GM21381 (cell line): ENCODE measurements around the gene CYB561D1.
"Not testable (repeated sequence)": the region's sequence is repeated elsewhere in the genome, so short reads cannot be mapped to it uniquely, and the experiment has no call there.

ENCODE experiments used
- ATAC-seq: cut with Tn5 transposase; IDR thresholded peaks from one replicate; pipeline ENCODE4 v1.9.1; 2021; ENCODE audit warnings: mild to moderate bottlenecking, moderate library complexity; ENCODE audit not compliant: unreplicated experiment

CYB561D1 gene, protein sequence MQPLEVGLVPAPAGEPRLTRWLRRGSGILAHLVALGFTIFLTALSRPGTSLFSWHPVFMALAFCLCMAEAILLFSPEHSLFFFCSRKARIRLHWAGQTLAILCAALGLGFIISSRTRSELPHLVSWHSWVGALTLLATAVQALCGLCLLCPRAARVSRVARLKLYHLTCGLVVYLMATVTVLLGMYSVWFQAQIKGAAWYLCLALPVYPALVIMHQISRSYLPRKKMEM

DNA sequence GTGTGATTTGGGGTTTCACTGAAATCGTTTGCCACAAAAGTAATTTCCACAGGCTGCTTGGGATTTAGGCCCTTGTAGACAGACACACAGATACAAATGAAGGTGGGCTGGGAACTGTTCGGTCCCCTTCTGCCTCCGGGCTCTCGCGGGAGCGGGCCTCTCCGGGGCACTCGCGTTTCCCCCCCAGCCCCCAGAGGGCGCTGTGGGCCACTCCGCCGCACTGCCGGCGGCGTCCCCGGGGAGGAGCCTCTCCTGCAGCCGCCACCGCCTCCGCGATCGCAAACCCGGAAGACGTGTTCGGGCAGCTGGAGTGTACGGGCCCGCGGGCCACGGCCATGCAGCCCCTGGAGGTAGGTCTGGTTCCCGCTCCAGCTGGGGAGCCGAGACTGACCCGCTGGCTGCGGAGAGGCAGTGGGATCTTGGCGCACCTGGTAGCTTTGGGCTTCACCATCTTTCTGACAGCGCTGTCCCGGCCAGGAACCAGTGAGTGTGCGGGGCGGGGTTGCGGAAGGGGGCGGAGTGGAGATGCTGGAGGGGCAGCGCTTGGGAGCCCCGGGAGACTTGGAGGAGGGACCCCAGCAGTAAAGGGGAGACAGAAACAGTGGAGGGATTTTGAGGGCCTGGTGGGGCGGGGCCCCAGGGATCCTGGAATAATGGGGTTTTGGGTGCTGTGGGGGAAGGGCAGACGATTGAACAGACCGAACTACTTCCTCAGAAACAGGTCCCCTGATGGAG, at the start of gene CYB561D1:
Gene CYB561D1 (plus strand): TSS at position 290 of the 735 bp plus-strand sequence. CDS start 46 bp downstream, at position 336.
- ATAC-seq, result peak; percentile 88

DNA sequence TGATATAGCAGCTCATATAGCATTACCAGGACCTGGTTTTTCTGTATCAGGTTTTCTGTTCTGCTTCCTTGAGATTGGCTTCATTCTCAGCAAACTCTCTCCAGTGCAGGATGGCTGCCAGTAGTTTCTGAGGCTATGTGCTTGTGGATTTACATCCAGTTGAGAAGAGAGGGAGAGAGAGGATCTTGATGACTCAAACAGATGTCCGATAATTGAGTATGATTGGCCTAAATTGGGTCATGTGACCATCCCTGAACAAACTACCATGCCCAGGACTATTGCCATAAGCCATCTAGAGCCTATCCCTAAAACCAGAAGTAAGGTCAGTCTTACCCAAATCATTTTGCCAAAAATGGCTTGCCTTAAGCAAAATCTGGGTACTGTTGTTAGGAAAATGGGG, 49.5 kb upstream of the CYB561D1 start:
- no peak for ATAC-seq

DNA sequence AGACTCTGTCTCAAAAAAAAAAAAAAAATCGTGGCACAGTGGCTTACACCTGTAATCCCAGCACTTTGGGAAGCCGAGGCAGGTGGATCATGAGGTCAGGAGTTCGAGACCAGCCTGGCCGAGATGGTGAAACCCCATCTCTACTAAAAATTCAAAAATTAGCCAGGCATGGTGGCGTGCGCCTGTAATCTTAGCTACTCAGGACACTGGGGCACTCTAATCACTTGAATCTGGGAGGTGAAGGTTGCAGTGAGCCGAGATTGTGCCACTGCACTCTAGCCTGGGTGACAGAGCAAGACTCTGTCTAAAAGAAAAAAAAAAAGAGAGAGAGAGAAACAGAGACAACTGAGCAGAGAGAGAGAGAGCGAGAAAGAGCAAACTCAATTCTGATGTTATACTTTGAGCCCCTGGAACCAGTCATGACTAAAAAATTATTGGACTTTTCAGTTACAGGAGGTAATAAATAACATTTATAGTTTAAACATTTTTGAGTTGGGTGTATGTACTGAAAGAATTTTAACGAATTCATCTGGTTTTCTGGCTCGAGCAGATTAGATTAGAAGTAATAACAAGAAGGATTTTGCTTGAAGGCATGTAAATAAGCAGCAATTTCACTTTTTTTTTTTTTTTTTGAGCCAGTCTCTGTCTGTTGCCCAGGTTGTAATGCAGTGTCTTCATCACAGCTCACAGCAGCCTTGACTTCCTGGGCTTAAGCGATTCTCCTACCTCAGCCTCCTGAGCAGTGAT, 47.8 kb upstream of the CYB561D1 start:
- not testable (repeated sequence) for ATAC-seq

DNA sequence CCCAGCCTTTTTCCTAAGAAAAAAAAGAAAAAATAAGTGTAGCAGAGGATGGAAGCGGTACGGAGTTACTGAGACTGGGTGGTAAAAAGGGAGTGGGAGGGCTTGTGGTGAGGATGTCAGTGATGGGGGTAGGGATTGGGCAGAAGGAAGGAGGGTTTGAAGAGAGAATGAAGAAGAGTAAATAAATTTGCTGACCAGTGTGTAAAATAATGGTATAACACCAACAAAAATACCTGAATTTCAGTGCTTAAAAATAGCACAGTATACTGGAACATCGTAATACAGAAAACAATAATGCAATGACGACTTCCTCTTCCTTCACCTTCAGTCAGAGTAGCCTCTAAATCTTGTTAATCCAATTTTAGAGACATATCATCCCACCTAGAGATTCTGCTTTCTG, 46.4 kb upstream of the CYB561D1 start:
- no peak for ATAC-seq

DNA sequence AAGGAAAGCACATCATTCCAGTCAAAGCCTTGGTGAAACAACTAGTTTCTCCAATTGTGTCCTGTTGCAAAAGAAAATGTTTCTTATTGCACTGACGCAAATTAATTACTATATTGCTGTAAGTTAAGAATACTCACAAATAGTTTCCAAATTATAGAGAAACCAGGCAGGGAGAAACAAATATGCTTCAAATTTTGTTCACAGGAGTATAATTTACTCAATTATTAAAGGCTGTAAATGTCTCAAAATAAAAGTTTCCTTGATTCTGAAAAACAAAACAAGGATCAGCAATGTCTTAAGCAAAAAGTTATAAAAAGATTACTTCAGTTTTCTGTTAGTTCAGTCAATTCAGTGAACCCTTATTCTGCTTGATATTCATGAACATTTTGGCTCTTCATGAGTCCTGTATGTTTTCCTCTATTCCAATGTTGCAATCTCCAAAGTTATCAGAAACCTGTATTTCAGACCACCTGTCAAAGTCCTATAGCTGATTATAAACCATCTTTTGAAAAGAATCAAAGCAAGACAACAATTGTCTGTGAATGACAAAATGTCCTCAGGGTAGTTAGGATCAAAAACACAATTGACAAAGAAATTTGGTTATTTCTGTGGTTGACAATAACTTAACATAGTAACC, 39.3 kb upstream of the CYB561D1 start:
- no peak for ATAC-seq

DNA sequence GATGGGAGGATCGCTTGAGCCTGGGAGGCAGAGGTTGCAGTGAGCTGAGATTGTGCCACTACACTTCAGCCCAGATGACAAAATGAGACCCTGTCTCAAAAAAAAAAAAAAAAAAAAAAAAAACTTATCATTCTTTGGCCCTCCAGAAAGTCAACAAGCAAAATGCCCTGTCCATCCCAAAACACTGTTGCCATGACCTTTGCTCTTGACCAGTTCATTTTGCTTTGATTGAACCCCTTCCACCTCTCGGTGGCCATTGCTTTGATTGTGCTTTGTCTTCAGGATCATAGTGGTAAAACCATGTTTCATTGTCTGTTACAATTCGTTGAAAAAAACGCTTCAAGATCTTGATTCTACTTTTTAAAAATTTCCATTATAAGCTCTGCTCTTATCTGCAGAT, 36.1 kb upstream of the CYB561D1 start:
- ATAC-seq, result no peak

DNA sequence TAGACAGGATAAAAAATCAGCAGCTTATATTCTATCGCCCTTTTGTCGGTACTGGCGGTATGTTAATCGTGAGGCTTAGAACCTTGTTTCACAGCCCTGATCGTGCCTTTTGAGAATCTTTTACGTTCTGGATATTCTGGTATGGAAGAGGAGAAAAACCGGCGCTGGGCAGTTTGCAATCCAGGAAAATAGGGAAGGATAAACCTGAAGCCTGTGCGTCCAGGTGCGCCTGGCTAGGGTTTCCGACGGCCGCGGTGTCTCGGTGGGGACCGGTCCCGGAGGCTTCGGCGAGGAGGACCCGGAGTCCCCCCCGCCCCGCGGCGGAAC, 27.8 kb upstream of the CYB561D1 start:
- no peak for ATAC-seq

DNA sequence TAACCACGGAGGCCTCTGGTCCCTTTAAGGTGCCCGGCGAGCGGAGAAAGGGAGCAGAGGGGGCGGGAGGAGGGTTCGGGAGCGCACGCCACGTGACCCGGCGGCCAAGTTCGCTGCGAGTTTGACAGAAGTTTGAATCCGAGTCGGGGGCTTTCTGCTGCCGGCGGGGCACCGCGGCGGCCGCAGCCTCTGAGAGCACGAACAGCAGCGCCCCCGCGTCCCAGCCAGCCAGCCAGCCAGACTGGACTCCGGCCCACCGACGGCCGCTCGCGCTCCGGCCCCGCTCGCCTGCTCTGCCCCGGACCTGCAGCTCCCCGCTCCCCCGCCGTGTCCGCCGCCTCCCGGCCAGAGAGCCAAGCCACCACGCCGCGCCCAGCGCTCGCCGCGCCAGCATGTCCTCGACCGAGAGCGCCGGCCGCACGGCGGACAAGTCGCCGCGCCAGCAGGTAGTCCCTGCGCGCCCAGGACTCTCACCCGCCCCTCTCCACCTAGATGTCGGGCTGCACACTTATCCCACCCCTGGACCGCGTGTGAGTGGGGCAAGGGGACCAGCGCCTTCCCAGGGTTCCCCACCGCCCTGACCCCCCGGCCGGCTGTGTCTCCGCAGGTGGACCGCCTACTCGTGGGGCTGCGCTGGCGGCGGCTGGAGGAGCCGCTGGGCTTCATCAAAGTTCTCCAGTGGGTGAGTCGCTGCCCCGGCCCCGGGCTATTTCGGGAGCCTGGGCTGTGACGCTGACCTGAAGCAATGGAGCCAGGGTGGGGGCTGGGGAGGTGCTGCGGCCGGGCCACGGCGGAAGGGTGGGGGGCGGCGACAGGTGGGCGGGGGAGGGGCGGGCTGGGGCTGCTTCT, 27.2 kb upstream of the CYB561D1 start, which contains the start of gene SYPL2:
Gene SYPL2 (plus strand): TSS at position 95 of the 849 bp plus-strand sequence. CDS start 298 bp downstream, at position 393.
- ATAC-seq, result no peak

DNA sequence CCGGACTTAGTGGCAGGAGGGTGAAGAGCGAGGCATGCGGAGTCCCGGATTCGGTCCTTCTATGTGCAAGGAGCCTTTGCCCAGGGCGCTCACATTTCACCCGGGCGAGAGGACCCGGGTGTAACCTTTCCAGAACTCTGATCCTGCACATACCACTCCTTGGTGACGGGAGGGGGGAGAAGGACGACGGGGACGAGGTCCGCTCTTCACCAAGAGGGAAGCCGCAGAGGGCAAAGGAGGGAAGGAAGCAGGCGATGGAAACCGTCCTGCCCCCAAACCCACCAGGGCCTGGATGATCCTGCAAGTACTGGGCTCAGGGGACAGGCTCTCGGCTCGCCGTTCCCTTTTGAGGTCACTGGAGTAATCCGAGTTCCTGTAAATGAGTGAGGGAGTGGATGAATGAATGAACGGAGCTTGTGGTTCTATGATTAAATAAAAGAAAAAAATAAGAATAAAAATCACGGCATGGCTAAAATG, 26.6 kb upstream of the CYB561D1 start:
- ATAC-seq, result no peak

DNA sequence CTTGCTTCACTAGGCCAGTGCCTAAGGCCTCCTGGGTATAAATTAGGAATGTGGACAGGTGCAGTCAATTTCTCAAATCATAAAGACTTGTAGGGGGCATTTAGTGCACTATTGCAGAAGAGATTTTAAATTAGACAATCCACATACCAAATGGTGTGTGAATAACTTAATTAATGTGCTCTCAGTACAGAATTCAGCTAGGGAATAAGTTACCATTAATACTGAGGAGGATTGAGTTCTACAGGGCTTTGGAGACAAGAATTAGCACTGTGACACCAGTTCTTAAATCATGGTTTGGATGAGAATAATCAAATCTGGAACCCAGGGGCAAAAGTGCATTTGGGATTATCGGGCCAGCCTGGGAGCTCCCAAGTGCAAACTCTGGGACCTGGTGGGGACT, 25.8 kb upstream of the CYB561D1 start:
- no peak for ATAC-seq

DNA sequence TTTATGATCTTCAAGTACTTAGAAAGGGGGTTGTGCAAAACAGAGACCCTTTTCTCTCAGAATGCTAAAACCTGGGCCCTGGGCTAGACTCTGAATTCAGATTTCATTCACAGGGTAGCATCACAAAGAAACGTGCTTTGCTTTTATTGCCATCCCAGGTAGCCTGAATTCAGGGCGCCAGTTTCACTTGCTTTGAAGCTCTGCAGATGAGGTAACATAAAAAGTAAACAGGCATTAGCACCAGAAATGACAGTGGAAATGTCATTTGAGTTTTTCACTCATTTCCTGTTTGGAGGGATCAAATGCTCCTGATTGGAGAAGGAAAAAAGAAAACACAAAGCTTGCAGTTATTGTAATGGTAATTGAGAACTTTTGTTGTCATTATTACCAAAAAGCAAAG, 25.0 kb upstream of the CYB561D1 start:
- ATAC-seq, result no peak

DNA sequence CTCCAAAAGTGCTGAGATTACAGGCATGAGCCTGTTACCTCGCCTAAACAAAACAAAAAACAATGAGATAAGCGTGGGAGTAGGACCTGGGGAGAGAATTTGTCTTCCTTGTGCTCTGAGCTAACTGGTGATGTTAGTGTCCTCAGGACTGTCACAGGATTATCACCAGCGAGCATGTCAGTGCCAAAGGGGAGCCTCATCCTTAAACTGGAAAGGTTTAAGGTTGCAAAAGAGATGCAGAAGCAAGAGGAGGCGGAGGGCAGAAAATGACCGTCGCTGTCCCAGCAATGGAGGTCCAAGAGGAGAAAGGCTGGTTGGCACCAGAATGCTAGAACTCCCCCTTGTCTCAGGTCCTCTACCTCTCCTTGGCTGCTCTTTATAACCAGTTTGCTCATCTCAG, 23.6 kb upstream of the CYB561D1 start:
- ATAC-seq, result no peak

DNA sequence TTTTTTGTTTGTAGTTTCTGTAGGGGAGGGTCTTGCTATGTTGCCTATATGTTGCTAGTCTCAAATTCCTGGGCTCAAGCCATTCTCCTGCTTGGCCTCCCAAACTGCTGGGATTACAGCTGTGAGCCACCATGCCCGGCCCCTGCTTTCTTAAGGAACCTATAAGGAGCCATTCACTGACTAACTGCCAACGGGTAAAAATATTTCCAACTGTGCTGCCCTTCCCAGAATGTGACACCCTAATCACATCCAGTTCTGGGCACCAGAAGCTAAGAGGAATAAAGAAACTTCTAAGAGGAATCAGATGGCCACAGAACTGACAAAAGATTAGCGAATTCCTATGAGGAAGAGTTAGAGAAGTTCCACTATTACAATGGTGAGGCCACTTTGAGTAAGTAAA, 21.1 kb upstream of the CYB561D1 start:
- no peak for ATAC-seq

DNA sequence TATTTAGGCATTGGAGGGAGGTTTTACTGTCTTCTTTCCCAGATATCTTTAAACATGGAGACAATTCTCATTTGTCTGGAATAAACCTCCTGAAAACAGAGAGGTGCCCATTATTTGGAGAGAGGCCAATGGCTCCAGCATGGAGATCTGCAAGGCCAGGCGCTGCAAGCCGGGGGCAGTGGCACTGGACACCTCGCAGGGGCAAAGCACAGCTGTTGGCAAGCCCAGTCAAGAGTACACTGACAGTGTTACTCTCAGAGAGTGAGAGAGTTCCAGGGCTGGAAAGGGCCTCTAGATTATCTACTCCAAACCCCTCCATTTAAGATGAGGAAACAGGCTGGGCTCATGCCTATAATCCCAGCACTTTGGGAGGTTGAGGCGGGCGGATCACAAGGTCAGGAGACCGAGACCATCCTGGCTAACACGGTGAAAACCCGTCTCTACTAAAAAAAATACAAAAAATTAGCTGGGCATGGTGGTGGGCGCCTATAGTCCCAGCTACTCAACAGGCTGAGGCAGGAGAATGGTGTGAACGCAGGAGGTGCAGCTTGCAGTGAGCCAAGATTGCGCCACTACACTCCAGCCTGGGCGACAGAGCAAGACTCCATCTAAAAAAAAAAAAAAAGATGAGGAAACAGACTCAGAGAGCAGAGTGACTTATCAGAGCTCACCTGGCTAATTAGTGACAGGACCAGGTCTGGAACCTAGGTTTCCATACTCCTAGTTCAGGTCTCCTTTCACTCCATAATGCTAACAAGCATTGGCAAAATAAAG, 20.4 kb upstream of the CYB561D1 start:
- ATAC-seq, result not testable (repeated sequence)

DNA sequence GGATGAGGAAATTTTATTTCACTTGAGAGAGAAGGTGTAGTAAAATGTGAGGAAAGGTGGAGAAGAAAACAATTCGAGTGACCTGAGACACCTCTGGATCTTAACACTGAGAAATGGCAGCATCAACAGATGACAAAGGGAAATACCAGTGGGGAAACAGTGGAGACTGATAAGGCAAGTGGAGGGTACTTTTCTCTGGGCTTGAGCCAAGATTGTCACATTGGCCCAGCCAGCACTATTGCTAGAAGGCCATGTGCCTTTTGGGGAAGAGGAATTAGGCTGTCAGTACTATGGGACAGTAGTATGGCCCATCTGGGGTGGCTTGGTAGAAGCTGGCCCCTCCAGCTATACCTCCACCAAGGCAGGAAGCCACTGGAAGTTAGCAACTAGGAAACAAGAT, 19.2 kb upstream of the CYB561D1 start:
- ATAC-seq, result no peak

DNA sequence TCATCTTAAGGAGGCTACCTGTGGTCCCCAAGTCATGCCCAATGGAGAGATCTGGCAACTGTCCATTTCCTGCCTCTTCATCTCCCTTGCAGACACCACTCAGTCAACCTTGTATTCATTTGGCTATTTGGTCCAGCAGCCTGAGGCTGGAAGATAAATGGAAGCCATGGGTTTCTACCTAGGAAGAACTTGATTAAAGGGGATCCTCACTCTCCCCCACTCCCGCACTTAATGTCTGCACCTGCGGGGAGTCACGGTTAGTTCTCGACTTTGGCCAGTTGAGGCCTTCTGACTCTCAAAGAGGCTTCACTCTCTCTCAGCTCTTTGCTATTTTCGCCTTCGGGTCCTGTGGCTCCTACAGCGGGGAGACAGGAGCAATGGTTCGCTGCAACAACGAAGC, 18.6 kb upstream of the CYB561D1 start:
- ATAC-seq, result no peak

DNA sequence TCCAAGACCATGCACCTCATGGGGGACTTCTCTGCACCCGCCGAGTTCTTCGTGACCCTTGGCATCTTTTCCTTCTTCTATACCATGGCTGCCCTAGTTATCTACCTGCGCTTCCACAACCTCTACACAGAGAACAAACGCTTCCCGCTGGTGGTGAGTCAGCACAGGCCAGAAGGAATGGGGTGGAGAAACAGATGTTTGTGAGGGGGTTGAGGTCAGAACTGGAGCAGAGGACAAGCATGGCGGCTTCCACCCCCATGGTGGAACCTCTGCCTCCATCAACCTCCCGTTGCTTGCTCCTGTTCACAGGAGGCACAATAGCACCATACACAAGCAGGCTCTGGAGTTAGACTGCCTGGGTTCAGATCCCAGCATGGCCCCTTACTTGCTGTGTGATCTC, 17.1 kb upstream of the CYB561D1 start:
- no peak for ATAC-seq

DNA sequence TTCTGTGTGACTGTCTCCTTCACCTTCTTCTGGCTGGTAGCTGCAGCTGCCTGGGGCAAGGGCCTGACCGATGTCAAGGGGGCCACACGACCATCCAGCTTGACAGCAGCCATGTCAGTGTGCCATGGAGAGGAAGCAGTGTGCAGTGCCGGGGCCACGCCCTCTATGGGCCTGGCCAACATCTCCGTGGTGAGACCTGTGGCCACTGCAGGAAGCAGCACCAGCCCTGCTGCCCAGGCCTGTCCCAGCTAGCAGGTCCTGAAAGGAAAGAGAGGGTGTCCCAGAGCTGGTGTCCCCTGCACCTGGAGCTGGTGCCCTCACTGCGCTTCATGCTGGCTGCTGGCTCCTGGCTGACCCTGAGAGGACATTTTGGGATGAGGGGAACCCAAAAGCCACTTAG, 16.1 kb upstream of the CYB561D1 start:
- ATAC-seq, result no peak

DNA sequence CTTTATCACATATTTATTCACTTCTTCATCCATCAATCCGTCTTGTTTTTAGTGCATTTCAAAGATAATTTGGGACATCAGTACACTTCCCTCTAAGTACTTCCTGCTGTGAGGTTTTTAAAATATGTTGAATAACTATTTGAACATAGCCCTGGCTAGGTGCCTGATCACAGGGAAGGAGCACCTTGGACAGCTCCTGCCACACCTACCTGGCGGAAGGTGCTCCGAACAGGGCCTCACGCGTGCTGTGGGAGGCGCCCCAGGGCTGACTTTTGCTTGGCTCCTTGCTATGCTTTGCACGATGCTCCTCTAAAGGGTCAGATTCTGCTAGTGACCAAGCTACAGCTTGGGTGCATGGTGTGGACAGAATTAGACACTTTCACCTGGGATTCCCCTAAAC, 15.1 kb upstream of the CYB561D1 start:
- no peak for ATAC-seq

DNA sequence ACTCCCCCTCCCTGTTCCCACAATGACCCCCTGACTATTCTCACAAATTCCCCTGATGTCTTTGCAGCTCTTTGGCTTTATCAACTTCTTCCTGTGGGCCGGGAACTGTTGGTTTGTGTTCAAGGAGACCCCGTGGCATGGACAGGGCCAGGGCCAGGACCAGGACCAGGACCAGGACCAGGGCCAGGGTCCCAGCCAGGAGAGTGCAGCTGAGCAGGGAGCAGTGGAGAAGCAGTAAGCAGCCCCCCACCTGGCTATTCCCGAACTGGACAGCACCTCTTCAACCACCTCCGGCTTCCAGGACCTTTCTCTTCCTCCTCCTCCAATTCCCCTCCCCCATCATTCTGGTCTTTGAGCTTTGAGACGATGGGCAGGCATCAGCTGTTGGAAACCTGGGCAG, 14.6 kb upstream of the CYB561D1 start:
- no peak for ATAC-seq
